Neural crest cell (in vitro differentiated cells): Measurements from ENCODE around the gene TPGS2. TPM values are rescaled to one million over a fixed set of nuclear protein-coding genes. Genes with fewer than 3 reads are reported as not detected.

Experiments used
- DNase-seq: peaks from one replicate; pipeline ENCODE4 v3.0.0; 2021; ENCODE audit warnings: low read depth, mixed read lengths, low spot score
- H3K27ac Mint-ChIP-seq: one replicate; pipeline ENCODE4 v1.8.0; 2021; ENCODE audit warnings: mild to moderate bottlenecking, mixed read lengths; ENCODE audit not compliant: unreplicated experiment
- H3K27me3 Mint-ChIP-seq: 2 replicates; pipeline ENCODE4 v1.8.0; 2021; ENCODE audit warnings: low read depth, mild to moderate bottlenecking, mixed read lengths
- H3K36me3 Mint-ChIP-seq: 2 replicates; pipeline ENCODE4 v1.8.0; 2021; ENCODE audit warnings: low read depth, mild to moderate bottlenecking, mixed read lengths
- H3K4me1 Mint-ChIP-seq: 2 replicates; pipeline ENCODE4 v1.8.0; 2021; ENCODE audit warnings: mixed read lengths
- H3K4me3 Mint-ChIP-seq: one replicate; pipeline ENCODE4 v1.8.0; 2021; ENCODE audit warnings: mild to moderate bottlenecking, mixed read lengths
- H3K9me3 Mint-ChIP-seq: 2 replicates; pipeline ENCODE4 v1.8.0; 2021; ENCODE audit warnings: mixed read lengths
- total RNA-seq: library from RNA; stranded (reverse); gene quantifications from 2 replicates; pipeline ENCODE4 v1.2.1, GENCODE V29; 2021
- TF ChIP-seq, protein P1 (sequence below): fragments of 200-600 bp; sonication (generic); conservative IDR thresholded peaks from 2 replicates; pipeline ENCODE4 v1.5.0; 2021; ENCODE audit warnings: antibody characterized with exemption, mild to moderate bottlenecking

Gene TPGS2
- total RNA-seq, 1 donor from 2014 or later: 175 TPM

DNA sequence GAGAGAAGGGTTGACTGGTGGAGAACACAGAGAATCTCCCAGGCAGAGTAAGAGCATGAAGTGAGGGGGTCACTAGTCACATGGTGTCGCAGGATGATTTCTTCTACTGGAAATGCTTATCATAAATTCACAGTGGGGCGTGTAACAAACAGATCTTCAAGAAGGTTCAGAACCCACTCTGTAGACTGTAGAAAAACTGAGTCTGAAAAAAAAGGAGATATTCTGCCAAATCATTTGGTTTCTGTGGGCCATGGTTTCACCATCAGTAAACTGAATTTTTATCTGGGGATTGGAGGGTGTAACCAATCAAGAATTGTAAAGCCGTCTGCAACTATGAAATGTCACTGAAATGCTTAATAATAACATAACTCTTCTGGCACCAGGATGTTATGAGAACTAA lies 15.0 kb downstream of the TPGS2 start:
- TF ChIP-seq, protein P1, sequence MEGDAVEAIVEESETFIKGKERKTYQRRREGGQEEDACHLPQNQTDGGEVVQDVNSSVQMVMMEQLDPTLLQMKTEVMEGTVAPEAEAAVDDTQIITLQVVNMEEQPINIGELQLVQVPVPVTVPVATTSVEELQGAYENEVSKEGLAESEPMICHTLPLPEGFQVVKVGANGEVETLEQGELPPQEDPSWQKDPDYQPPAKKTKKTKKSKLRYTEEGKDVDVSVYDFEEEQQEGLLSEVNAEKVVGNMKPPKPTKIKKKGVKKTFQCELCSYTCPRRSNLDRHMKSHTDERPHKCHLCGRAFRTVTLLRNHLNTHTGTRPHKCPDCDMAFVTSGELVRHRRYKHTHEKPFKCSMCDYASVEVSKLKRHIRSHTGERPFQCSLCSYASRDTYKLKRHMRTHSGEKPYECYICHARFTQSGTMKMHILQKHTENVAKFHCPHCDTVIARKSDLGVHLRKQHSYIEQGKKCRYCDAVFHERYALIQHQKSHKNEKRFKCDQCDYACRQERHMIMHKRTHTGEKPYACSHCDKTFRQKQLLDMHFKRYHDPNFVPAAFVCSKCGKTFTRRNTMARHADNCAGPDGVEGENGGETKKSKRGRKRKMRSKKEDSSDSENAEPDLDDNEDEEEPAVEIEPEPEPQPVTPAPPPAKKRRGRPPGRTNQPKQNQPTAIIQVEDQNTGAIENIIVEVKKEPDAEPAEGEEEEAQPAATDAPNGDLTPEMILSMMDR: no peak
- peaks cover 4% of the 10 kb centered on the region for H3K36me3 Mint-ChIP-seq
- DNase-seq: no peak
- no peak overlapping the region for H3K27ac Mint-ChIP-seq
- no peaks in the 10 kb centered on the region for H3K27me3 Mint-ChIP-seq
- H3K4me3 Mint-ChIP-seq: no peak overlapping the region
- no peaks in the 10 kb centered on the region for H3K9me3 Mint-ChIP-seq
- peaks cover 4% of the 10 kb centered on the region for H3K4me1 Mint-ChIP-seq

DNA sequence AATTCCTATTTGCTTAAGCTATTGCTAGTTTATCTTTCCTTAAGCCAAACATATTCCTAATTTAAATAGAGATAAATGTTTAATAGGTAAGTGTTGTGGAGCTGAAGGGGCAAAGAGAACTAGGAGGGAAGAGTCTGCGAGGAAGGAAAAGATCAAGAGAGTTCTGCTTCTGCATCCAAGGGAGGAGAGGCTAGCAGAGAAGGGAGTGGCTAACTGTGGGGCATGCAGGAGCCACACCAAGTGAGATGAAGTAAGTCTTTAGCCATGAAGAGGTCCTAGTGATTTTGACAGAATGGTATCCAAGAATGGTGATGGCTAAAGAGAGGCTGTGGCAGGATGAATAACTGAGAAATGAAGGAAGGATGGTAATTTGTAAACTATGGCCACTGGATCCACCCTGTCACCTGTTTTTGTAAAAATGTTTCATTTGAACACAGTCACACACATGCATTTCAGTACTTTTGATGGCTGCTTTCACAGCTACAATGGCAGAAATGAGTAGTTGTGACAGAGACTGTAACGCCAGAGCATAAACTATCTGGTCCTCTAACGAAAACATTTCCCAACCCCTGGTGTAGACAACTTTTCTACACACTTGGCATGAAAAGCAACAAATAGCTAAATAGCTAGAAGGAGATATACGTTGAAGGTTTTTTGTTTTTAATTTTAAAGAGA lies 15.6 kb downstream of the TPGS2 start:
- Mint-ChIP-seq H3K4me1 (peaks cover 4% of the 10 kb centered on the region), H3K4me3 (no peak overlapping the region), H3K9me3 (no peaks in the 10 kb centered on the region), H3K27ac (no peak overlapping the region), H3K27me3 (no peaks in the 10 kb centered on the region), H3K36me3 (peaks cover 4% of the 10 kb centered on the region)
- no peak for DNase-seq
- TF ChIP-seq, protein P1: no peak

DNA sequence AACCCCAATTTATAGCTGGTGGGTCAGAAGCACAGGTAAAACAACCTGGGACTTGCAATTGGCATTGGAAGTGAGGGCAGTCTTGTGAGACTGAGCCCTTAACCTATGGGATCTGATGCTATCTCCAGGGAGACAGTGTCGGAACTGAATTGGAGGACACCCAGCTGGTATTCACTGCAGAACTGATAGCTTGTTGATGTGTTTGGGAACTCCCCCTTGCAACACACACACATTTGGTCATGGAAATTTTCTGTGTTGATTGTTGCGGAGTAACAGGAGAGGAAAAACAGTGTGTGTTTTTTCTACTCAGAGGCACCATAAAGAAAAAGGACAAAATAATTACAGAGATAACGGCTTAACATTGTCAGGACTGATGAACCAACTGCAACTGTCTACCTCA lies 16.1 kb downstream of the TPGS2 start:
- Mint-ChIP-seq H3K36me3 (peaks cover 5% of the 10 kb centered on the region), H3K27ac (no peak overlapping the region), H3K4me1 (peaks cover 4% of the 10 kb centered on the region), H3K4me3 (no peak overlapping the region), H3K27me3 (no peaks in the 10 kb centered on the region), H3K9me3 (no peaks in the 10 kb centered on the region)
- no peak for DNase-seq
- TF ChIP-seq, protein P1: no peak

DNA sequence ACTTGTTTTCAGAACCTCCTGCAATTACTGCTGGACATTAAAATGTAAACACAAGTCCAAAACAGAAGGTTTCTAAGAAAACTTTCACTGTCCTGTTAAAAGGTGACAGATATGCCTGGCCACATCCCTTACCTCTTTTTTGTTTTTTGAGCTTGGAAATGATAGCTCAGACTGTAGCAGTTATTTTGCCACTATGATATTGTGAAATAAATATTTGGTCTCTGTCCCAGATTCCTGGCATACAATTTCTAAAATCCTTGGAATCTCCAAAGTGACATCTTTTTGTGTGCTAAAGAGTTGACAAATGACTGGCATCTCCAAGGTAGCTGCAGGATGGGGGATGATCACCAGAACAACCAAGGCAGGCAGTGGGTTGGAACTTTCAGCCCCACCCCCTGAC lies 16.8 kb downstream of the TPGS2 start:
- H3K9me3 Mint-ChIP-seq: no peaks in the 10 kb centered on the region
- H3K27ac Mint-ChIP-seq: no peak overlapping the region
- no peaks in the 10 kb centered on the region for H3K27me3 Mint-ChIP-seq

DNA sequence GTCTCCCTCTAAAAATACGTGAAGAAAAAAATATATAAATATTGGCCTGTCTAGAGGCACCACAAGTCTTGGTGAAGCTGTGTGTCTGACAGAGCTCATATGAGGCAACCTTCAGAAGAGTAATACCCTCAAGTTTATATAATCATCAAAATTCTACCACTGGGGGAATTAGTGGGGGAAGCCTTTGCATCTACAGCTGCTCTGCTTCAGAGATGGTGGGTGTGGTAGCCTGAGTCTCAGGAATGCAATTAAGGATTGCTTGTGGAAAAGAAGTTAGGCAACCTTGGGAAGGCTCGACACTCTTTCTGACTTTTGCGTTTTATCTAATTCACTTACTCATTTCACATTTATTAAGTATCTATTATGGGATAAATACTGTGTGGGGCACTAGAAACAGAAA lies 17.4 kb downstream of the TPGS2 start:
- Mint-ChIP-seq H3K27ac (no peak overlapping the region), H3K36me3 (peaks cover 8% of the 10 kb centered on the region), H3K9me3 (no peaks in the 10 kb centered on the region), H3K27me3 (no peaks in the 10 kb centered on the region), H3K4me3 (no peak overlapping the region), H3K4me1 (peaks cover 4% of the 10 kb centered on the region)
- TF ChIP-seq, protein P1: no peak
- DNase-seq: no peak

More for the DNA sequence above, 16.8 kb downstream of the TPGS2 start:
- TF ChIP-seq, protein P1: no peak
- Mint-ChIP-seq H3K36me3 (peaks cover 8% of the 10 kb centered on the region), H3K4me3 (no peak overlapping the region), H3K4me1 (peaks cover 4% of the 10 kb centered on the region)
- no peak for DNase-seq
